ENCODE results near the gene TRABD2B. TPM values are rescaled to one million over a fixed set of nuclear protein-coding genes. Genes with fewer than 3 reads are reported as not detected.

Gene TRABD2B
- total RNA-seq, 4 donors from 2014 or later = 0.63 to 3.1 (median 1.7) TPM

- no peak overlapping the region for H3K4me3 ChIP-seq (ENCODE audit: low read depth, poor library complexity, severe bottlenecking)
- no peak for DNase-seq (ENCODE audit: low spot score in 2 of 2)
- TF ChIP-seq, protein P1, sequence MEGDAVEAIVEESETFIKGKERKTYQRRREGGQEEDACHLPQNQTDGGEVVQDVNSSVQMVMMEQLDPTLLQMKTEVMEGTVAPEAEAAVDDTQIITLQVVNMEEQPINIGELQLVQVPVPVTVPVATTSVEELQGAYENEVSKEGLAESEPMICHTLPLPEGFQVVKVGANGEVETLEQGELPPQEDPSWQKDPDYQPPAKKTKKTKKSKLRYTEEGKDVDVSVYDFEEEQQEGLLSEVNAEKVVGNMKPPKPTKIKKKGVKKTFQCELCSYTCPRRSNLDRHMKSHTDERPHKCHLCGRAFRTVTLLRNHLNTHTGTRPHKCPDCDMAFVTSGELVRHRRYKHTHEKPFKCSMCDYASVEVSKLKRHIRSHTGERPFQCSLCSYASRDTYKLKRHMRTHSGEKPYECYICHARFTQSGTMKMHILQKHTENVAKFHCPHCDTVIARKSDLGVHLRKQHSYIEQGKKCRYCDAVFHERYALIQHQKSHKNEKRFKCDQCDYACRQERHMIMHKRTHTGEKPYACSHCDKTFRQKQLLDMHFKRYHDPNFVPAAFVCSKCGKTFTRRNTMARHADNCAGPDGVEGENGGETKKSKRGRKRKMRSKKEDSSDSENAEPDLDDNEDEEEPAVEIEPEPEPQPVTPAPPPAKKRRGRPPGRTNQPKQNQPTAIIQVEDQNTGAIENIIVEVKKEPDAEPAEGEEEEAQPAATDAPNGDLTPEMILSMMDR (IDR thresholded peaks at IDR 0.05) = no peak
- no peak for TF ChIP-seq POLR2A (IDR thresholded peaks at IDR 0.05)
- WGBS, 2 donors = 89 to 91% methylated on average over 34 of the region's 34 CpGs
- intact Hi-C loops (cut with DNase I; ENCODE audit: low total_unique reads) = loop anchor here (10.0 kb wide), 1 partner anchor 211 kb away; no protein-coding TSS in a partner anchor
Observed at GRCh38 chr1:47993881-47994625, 3.1 kb downstream of the TRABD2B start.

DNA sequence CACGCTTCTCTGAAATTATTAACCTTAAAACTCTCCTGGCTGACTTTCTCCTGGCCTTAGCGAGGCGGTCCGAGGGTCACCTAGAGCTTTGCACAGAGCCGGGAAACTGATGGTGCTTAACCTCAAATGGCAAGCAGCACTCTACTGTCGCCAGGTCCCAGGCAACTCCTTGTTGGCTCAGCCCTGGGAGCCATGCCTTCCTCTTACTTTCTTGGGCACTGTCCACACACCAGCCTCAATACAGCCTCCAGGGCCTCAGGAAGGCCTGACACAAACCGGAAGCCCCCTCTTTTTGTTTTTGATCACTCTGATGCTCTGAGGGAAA lies 3.8 kb downstream of the TRABD2B start:
- TF ChIP-seq, protein P1 (IDR thresholded peaks at IDR 0.05) = no peak
- no peak for TF ChIP-seq POLR2A (IDR thresholded peaks at IDR 0.05)
- intact Hi-C loops (cut with DNase I; ENCODE audit: low total_unique reads) = loop anchor here (10.0 kb wide), 1 partner anchor 211 kb away; no protein-coding TSS in a partner anchor
- 82 to 83% methylated on average over 7 of the region's 7 CpGs for WGBS, 2 donors
- no peak overlapping the region for H3K4me3 ChIP-seq (ENCODE audit: low read depth, poor library complexity, severe bottlenecking)
- no peak for DNase-seq (ENCODE audit: low spot score in 2 of 2)

DNA sequence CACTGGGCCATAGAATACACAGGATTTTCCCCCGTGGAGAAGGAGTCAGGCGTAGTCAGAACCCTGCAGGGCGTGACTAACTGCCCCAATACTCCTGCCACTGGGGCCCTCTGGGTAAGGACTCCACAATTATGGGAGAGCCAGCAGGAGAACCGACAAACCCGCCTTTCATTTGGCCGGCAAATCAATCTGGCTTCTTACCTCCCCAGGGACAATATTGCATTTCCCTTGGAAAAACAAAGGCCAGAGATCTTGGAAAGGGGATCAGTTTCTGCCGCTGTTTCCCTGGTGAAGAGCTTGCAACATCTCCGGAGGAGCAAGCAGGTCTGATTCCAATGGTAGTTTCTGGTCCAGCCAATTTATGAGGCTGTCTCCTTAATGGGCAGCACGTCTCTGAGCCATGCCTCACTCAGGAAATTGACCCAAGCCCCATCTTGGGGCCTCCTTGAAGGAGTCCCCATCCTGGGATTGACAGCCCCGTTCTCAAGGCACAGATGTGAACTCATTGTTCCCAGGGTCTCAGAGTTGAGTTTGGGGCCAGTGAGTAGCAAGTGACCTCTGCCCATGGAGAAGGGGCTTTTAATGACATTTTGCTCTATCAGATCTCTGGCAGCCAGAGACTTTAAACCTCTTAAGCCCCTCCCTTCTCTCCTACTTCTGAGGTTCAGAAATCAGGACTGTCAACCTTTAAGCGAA lies 4.3 kb downstream of the TRABD2B start:
- peak; percentile 47 to 86 for DNase-seq (ENCODE audit: low spot score in 2 of 2)
- no peak for TF ChIP-seq POLR2A (IDR thresholded peaks at IDR 0.05)
- TF ChIP-seq, protein P1 (IDR thresholded peaks at IDR 0.05) = no peak
- intact Hi-C loops (cut with DNase I; ENCODE audit: low total_unique reads) = loop anchor here (10.0 kb wide), 1 partner anchor 212 kb away; no protein-coding TSS in a partner anchor
- no peak overlapping the region for H3K4me3 ChIP-seq (ENCODE audit: low read depth, poor library complexity, severe bottlenecking)
- WGBS, 2 donors = 53 to 54% methylated on average over 11 of the region's 11 CpGs

- WGBS, 2 donors = 61 to 66% methylated on average over 5 of the region's 5 CpGs
- DNase-seq (ENCODE audit: low spot score in 2 of 2) = no peak
- no peak overlapping the region for H3K4me3 ChIP-seq (ENCODE audit: low read depth, poor library complexity, severe bottlenecking)
- intact Hi-C loops (cut with DNase I; ENCODE audit: low total_unique reads) = loop anchor here (10.0 kb wide), 1 partner anchor 213 kb away; no protein-coding TSS in a partner anchor
- TF ChIP-seq, protein P1 (IDR thresholded peaks at IDR 0.05) = no peak
- no peak for TF ChIP-seq POLR2A (IDR thresholded peaks at IDR 0.05)
Observed at GRCh38 chr1:47991673-47992072, 5.5 kb downstream of the TRABD2B start.

DNA sequence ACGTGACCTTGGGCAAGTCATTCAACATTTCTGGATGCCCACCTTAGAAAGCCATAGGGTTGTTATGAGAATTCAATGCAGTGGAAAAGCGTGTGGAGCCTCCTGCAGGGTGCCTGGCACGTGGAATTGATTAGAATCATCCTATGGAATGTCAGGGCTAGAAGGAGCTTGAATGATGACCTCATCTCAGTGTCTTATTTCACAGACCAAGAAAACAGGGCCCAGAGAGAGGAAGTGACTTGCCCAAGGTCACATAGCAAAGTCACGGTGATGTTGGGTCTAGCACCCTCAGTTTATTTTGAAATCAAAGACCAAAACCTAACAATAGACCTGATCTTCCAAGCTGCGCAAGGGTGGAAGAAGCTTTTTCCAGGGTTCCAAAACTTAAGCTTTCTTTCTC lies 6.0 kb downstream of the TRABD2B start:
- no peak for TF ChIP-seq POLR2A (IDR thresholded peaks at IDR 0.05)
- TF ChIP-seq, protein P1 (IDR thresholded peaks at IDR 0.05) = no peak
- 62 to 65% methylated on average over 5 of the region's 5 CpGs for WGBS, 2 donors
- no peak for DNase-seq (ENCODE audit: low spot score in 2 of 2)
- intact Hi-C loops (cut with DNase I; ENCODE audit: low total_unique reads) = loop anchor here (10.0 kb wide), 1 partner anchor 214 kb away; no protein-coding TSS in a partner anchor
- H3K4me3 ChIP-seq (ENCODE audit: low read depth, poor library complexity, severe bottlenecking) = no peak overlapping the region

All from lower leg skin (tissue), 4 donors.